ENCODE measurements around the gene ISOC1. TPM values are rescaled to one million over a fixed set of nuclear protein-coding genes. Genes with fewer than 3 reads are reported as not detected.

The ISOC1 gene
- total RNA-seq, 2 donors from 2014 or later: 48.5 to 56.7 TPM

DNA sequence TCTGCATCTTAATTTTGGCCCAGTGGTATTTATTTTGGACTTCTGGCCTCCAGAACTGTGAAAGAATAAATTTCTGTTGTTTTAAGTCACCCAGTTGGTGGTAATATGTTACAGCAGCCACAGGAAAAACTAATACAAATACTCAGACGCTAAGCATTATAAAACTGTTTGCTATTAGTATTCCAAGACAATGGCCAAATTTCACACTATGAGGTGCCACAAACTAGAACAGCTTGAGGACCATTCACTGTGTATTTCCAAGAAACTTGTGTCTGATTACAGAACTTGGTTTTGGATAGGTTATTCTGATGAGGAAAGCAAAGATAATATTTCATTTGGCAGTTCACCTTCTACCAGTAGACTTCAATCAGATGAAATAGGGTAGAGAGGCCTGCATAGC lies 16.3 kb upstream of the ISOC1 start:
- DNase-seq: no peak
- no peaks in the 10 kb centered on the region for H3K9me3 Mint-ChIP-seq
- Histone ChIP-seq H3K4me3 (ENCODE audit: low read length) (no peak overlapping the region), H3K36me3 (ENCODE audit: control insufficient read depth, insufficient read depth, low read length) (no peaks in the 10 kb centered on the region), H3K9me3 (ENCODE audit: control insufficient read depth, low read length) (no peaks in the 10 kb centered on the region), H3K9ac (ENCODE audit: extremely low read depth, low read length, poor library complexity, severe bottlenecking) (no peak overlapping the region), H3K27me3 (ENCODE audit: control insufficient read depth, insufficient read depth, low read length, poor library complexity, severe bottlenecking) (no peaks in the 10 kb centered on the region), H3K4me1 (ENCODE audit: control insufficient read depth, insufficient read depth, low read length) (no peaks in the 10 kb centered on the region), H3K27ac (ENCODE audit: low read depth, low read length) (no peak overlapping the region)
- no peaks in the 10 kb centered on the region for H3K4me1 Mint-ChIP-seq
- peaks cover 3% of the 10 kb centered on the region for H3K27me3 Mint-ChIP-seq (ENCODE audit: insufficient read depth)
- WGBS, 2 experiments (ENCODE audit: insufficient coverage in 1 of 2, insufficient read length in 1 of 2): 75 to 90% methylated on average over 1 of the region's 1 CpG
- H3K4me3 Mint-ChIP-seq: no peak overlapping the region
- TF ChIP-seq, protein P1, sequence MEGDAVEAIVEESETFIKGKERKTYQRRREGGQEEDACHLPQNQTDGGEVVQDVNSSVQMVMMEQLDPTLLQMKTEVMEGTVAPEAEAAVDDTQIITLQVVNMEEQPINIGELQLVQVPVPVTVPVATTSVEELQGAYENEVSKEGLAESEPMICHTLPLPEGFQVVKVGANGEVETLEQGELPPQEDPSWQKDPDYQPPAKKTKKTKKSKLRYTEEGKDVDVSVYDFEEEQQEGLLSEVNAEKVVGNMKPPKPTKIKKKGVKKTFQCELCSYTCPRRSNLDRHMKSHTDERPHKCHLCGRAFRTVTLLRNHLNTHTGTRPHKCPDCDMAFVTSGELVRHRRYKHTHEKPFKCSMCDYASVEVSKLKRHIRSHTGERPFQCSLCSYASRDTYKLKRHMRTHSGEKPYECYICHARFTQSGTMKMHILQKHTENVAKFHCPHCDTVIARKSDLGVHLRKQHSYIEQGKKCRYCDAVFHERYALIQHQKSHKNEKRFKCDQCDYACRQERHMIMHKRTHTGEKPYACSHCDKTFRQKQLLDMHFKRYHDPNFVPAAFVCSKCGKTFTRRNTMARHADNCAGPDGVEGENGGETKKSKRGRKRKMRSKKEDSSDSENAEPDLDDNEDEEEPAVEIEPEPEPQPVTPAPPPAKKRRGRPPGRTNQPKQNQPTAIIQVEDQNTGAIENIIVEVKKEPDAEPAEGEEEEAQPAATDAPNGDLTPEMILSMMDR (conservative IDR thresholded peaks at IDR 0.05): no peak
- H3K27ac Mint-ChIP-seq: no peak overlapping the region
- H3K36me3 Mint-ChIP-seq (ENCODE audit: low read depth): no peaks in the 10 kb centered on the region

- Mint-ChIP-seq H3K4me1 (no peaks in the 10 kb centered on the region), H3K9me3 (no peaks in the 10 kb centered on the region), H3K36me3 (ENCODE audit: low read depth) (no peaks in the 10 kb centered on the region), H3K27ac (no peak overlapping the region), H3K27me3 (ENCODE audit: insufficient read depth) (peaks cover 3% of the 10 kb centered on the region), H3K4me3 (no peak overlapping the region)
- no peaks in the 10 kb centered on the region for H3K27me3 ChIP-seq (ENCODE audit: control insufficient read depth, insufficient read depth, low read length, poor library complexity, severe bottlenecking)
- WGBS, 2 experiments (ENCODE audit: insufficient coverage in 1 of 2, insufficient read length in 1 of 2): 82 to 92% methylated on average over 2 to 3 of the region's 3 CpGs
- no peak overlapping the region for H3K4me3 ChIP-seq (ENCODE audit: low read length)
- DNase-seq: no peak
- H3K9ac ChIP-seq (ENCODE audit: extremely low read depth, low read length, poor library complexity, severe bottlenecking): no peak overlapping the region
- H3K36me3 ChIP-seq (ENCODE audit: control insufficient read depth, insufficient read depth, low read length): no peaks in the 10 kb centered on the region
- TF ChIP-seq, protein P1 (conservative IDR thresholded peaks at IDR 0.05): no peak
- no peaks in the 10 kb centered on the region for H3K4me1 ChIP-seq (ENCODE audit: control insufficient read depth, insufficient read depth, low read length)
- no peaks in the 10 kb centered on the region for H3K9me3 ChIP-seq (ENCODE audit: control insufficient read depth, low read length)
- no peak overlapping the region for H3K27ac ChIP-seq (ENCODE audit: low read depth, low read length)
Measured at GRCh38 chr5:129078660-129079059, 15.9 kb upstream of the ISOC1 start.

DNA sequence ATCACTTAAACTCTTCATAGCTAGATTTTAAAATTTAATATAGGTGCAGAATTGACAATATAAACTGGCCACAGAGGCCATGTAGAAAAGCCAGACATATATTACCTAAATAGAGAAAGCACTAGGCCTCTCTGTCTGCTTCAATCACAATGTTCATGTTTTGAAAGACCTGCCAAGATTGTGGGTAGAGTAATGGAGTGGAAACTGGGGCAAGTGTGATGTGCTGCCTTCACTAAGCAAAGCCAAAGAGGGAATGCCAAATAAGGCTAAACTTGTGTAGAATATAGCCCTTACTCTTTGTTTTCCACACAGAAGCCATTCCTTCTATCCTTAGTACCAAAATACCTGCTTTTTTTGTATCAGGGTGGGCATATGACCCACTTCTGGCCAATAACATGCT lies 15.1 kb upstream of the ISOC1 start:
- no peak overlapping the region for H3K27ac ChIP-seq (ENCODE audit: low read depth, low read length)
- no peak for DNase-seq
- no peaks in the 10 kb centered on the region for H3K4me1 ChIP-seq (ENCODE audit: control insufficient read depth, insufficient read depth, low read length)
- H3K4me1 Mint-ChIP-seq: no peaks in the 10 kb centered on the region
- no peak overlapping the region for H3K4me3 ChIP-seq (ENCODE audit: low read length)
- no peaks in the 10 kb centered on the region for H3K9me3 ChIP-seq (ENCODE audit: control insufficient read depth, low read length)
- no peak overlapping the region for H3K4me3 Mint-ChIP-seq
- H3K9me3 Mint-ChIP-seq: no peaks in the 10 kb centered on the region
- no peaks in the 10 kb centered on the region for H3K27me3 ChIP-seq (ENCODE audit: control insufficient read depth, insufficient read depth, low read length, poor library complexity, severe bottlenecking)
- no peaks in the 10 kb centered on the region for H3K36me3 ChIP-seq (ENCODE audit: control insufficient read depth, insufficient read depth, low read length)
- H3K27ac Mint-ChIP-seq: no peak overlapping the region
- no peak overlapping the region for H3K9ac ChIP-seq (ENCODE audit: extremely low read depth, low read length, poor library complexity, severe bottlenecking)
- TF ChIP-seq, protein P1 (conservative IDR thresholded peaks at IDR 0.05): no peak
- no peaks in the 10 kb centered on the region for H3K36me3 Mint-ChIP-seq (ENCODE audit: low read depth)
- H3K27me3 Mint-ChIP-seq (ENCODE audit: insufficient read depth): peaks cover 3% of the 10 kb centered on the region
